ENCODE data around the gene HECTD1.
"Not testable (repeated sequence)": the region's sequence is repeated elsewhere in the genome, so short reads cannot be mapped to it uniquely, and the experiment has no call there.

Gene HECTD1

DNA sequence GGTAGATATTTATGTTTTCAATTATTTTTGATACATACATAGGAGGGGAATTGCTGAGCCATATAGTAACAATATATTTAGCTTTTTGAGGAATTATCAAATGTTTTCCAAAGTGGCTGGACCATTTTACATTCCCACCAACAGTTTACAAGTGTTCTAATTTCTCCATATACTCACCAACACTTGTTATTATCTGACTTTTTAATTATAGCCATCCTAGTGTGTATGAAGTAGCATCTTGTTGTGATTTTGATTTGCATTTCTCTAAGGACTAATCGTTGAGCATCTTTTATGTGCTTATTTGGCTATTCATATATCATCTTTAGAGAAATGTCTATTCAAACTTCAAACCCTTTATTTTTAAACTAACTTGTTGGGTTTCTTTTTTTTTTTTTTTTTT lies 17.2 kb upstream of the HECTD1 start:
- no peak for DNase-seq

GRCh38 chr14:31223331-31223730 lies 15.7 kb upstream of the HECTD1 start:
- DNase-seq = no peak

GRCh38 chr14:31222834-31223233 lies 15.2 kb upstream of the HECTD1 start:
- DNase-seq = no peak

GRCh38 chr14:31221266-31221665 lies 13.7 kb upstream of the HECTD1 start:
- no peak for DNase-seq

GRCh38 chr14:31219169-31219568 lies 11.6 kb upstream of the HECTD1 start:
- DNase-seq = no peak

DNA sequence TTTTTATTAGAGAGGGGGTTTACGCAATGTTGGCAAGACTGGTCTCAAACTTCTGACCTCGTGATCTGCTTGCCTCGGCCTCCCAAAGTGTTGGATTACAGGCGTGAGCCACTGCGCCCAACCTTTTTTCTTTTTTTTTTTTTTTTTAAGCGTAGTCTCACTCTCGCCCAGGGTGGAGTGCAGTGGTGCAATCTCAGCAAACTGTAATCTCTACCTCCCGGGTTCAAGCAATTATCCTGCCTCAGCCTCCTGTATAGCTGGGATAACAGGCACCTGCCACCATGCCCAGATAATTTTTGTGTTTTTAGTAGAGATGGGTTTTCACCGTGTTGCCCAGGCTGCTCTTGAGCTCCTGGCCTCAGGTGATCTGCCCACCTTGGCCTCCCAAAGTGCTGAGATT lies 8.8 kb upstream of the HECTD1 start:
- no peak for DNase-seq

DNA sequence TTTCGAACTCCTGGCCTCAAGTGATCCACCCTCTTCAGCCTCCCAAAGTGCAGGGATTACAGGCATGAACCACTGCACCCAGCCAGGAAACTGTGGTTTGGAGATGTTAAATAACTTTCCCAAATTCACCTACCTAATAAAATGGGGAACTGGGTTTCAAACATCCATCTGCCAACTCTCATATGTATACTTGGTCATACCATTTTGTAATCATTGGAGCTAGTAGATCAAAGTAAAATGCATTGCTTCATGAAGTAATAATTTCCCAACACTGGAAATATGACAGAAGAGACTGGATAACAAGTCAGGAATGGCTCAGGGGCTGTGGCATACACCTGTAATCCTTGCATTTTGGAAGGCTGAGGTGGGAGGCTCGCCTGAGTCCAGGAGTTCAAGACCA lies 5.3 kb upstream of the HECTD1 start:
- DNase-seq = no peak

- DNase-seq = no peak
These were observed 2.0 kb upstream of the HECTD1 start for GRCh38 chr14:31209605-31210004.

GRCh38 chr14:31208546-31209424 lies 1.2 kb upstream of the HECTD1 start:
- DNase-seq = no peak

- DNase-seq = no peak
These were observed 272 bp downstream of the HECTD1 start for GRCh38 chr14:31207287-31207754.

- peak; percentile 58 for DNase-seq
These were observed 882 bp downstream of the HECTD1 start for GRCh38 chr14:31206536-31207286.

- DNase-seq = peak; percentile 14
These were observed 1.7 kb downstream of the HECTD1 start for GRCh38 chr14:31205681-31206535.

DNA sequence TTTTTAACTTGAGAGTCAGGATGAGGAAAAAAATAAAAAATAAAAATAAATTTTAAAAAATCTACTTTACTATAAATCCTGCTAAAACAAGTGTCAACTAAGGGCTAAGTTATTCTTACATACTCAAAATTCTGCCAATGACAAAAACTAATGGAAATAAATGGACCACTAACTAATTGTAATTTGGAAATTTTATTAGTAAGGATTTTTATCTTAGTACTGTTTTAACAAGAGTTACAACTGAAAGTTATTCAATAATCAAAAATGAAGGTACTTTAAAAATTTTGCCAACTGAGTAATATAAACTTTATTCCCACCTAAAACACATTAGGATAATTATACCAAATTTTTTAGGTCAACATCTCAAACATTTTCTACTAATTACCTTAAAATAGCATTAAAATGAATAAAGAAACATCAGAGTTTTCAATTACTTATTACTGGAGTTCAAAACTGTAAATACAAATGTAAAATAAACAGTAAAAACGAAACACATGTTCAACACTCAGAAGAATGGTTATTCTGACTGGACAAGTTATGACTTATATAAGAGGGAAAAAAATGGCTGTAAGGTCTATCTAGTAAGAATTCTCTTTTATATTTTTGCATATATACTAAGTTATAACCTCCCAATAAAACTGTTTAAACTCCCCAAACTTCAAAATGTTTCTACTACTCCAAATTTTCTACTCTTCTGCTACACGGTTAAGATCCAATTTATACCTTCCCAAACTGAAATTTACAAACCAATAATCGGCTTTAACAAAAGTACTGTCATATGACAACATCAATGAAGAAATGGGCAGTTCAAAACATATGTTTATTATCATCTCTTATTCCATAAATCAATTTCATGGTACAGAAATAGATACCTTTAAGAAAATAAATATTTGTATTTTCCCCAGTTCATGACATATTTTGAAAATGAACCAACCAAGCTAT lies 2.7 kb downstream of the HECTD1 start:
- DNase-seq = no peak

GRCh38 chr14:31203899-31204592 lies 3.5 kb downstream of the HECTD1 start:
- not testable (repeated sequence) for DNase-seq

DNA sequence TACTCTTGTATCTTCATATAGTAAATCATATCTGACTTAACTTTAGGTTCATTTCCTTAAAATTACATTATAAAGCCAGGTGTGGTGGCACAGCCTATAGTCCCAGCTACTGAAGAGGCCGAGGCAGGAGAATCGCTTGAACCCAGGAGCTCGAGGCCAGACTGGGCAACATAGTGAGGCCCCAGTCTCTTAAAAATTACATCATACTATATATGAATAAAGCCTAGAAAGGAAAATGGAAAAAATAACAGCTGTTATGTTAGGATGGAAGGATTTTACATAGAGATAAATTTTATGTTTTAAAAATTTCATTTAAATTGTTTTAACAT lies 4.2 kb downstream of the HECTD1 start:
- no peak for DNase-seq

- no peak for DNase-seq
These were observed 6.5 kb downstream of the HECTD1 start for GRCh38 chr14:31201111-31201510.

GRCh38 chr14:31200702-31200990 lies 6.9 kb downstream of the HECTD1 start:
- no peak for DNase-seq

DNA sequence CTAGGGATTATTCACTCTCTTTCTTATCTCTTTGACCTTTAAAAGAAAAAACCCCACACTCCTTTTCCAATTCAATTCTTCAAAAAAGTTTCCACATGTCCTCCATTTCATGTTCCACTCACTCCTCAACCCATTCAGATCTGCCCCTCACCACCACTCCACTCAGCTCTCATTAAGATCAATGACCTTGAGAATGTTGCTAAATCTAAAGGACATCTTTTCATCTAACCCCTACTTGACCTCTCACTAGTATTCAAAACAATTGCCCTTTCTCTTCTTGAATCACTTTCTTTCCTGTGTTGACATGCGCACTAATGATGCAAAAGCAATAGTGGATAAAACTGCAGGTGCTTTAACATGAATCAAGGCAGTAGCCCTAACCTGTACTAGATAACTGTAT lies 9.9 kb downstream of the HECTD1 start:
- DNase-seq = no peak

GRCh38 chr14:31196839-31197492 lies 10.6 kb downstream of the HECTD1 start:
- DNase-seq = no peak

- DNase-seq = no peak
These were observed 12.9 kb downstream of the HECTD1 start for GRCh38 chr14:31194661-31195060.

DNA sequence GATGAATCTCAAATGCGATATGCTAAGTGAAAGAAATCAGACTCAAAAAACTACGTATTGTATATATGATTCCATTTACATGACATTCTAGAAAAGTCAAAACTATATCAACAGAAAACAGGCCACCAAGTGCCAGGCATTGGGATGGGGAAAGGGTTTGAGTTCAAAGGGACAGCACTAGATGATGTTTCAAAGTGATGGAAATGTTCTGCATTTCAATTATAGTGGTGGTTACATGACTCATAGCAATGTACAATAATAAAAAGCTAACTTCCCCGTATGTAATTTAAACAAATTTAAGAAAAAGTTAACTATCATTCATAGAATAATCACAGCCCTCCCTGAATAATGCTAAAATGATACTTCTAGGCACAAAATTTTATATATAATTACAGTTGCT lies 13.5 kb downstream of the HECTD1 start:
- DNase-seq = no peak
